HEK293 (cell line): Measurements from ENCODE around the gene CD47.

ENCODE experiments used
- CTCF ChIA-PET: fragments of 350-600 bp; formaldehyde crosslinking; extraction: SDS; loops from one replicate; lab custom pipeline; 2021; ENCODE audit warnings: antibody characterized with exemption; lab: Yijun Ruan, JAX
- POLR2A ChIA-PET: fragments of 300-600 bp; formaldehyde crosslinking; extraction: SDS; loops from one replicate; lab custom pipeline; 2020; ENCODE audit warnings: antibody characterized with exemption, inconsistent platforms; lab: Yijun Ruan, JAX
- H3K27ac ChIP-seq: fragments of 200-500 bp; sonication (Bioruptor generic); 2 replicates; pipeline ENCODE4 v1.5.1; 2014; ENCODE audit warnings: low read depth, low read length, control low read depth, inconsistent platforms; ENCODE audit errors: extremely low read depth
- H3K36me3 ChIP-seq, 2 experiments: fragments of 200-500 bp in 1 of 2; sonication (Bioruptor generic) in 1 of 2; 1 replicate in 1 of 2; 2 replicates in 1 of 2; pipeline ENCODE4 v1.5.1; 2014 to 2017; ENCODE audit warnings: inconsistent platforms in 2 of 2, low read length in 2 of 2; ENCODE audit not compliant: control insufficient read depth in 2 of 2, insufficient read depth in 1 of 2
- H3K4me1 ChIP-seq: fragments of 200-500 bp; sonication (Bioruptor generic); 2 replicates; pipeline ENCODE4 v1.5.1; 2014; ENCODE audit warnings: mild to moderate bottlenecking, low read length, inconsistent platforms; ENCODE audit not compliant: control insufficient read depth, insufficient read depth
- H3K4me3 ChIP-seq: 2 replicates; pipeline ENCODE4 v1.5.1; 2011; ENCODE audit warnings: low read depth, mild to moderate bottlenecking, control low read depth, low read length, moderate library complexity
- H3K9me3 ChIP-seq: fragments of 200-500 bp; sonication (Bioruptor generic); 2 replicates; pipeline ENCODE4 v1.5.1; 2014; ENCODE audit warnings: low read depth, low read length, inconsistent platforms; ENCODE audit not compliant: control insufficient read depth, insufficient read depth
- GFI1B ChIP-seq: fragments of 450-650 bp; formaldehyde crosslinking; IDR thresholded peaks from 2 replicates; pipeline ENCODE4 v1.5.1; 2016; ENCODE audit warnings: missing biosample characterization, missing genetic modification characterization
- GLIS1 ChIP-seq: fragments of 450-650 bp; formaldehyde crosslinking; IDR thresholded peaks from 2 replicates; pipeline ENCODE4 v1.5.1; 2016; ENCODE audit warnings: missing biosample characterization, missing genetic modification characterization
- IKZF3 ChIP-seq: fragments of 450-650 bp; IDR thresholded peaks from 2 replicates; pipeline ENCODE4 v1.5.0; 2018; ENCODE audit warnings: missing biosample characterization, mild to moderate bottlenecking, missing genetic modification characterization, moderate library complexity
- SCRT2 ChIP-seq: fragments of 450-650 bp; formaldehyde crosslinking; IDR thresholded peaks from 2 replicates; pipeline ENCODE4 v1.5.1; 2016; ENCODE audit warnings: missing biosample characterization, missing genetic modification characterization
- YY2 ChIP-seq: fragments of 450-650 bp; formaldehyde crosslinking; IDR thresholded peaks from 2 replicates; pipeline ENCODE4 v1.5.1; 2016; ENCODE audit warnings: missing biosample characterization, missing genetic modification characterization
- ZBTB7A ChIP-seq: fragments of 450-650 bp; formaldehyde crosslinking; IDR thresholded peaks from 2 replicates; pipeline ENCODE4 v1.5.1; 2016; ENCODE audit warnings: low read depth, missing biosample characterization, missing genetic modification characterization
- ZNF169 ChIP-seq: fragments of 450-650 bp; formaldehyde crosslinking; IDR thresholded peaks from 2 replicates; pipeline ENCODE4 v1.5.1; 2016; ENCODE audit warnings: missing biosample characterization, missing genetic modification characterization
- ZNF174 ChIP-seq: fragments of 450-650 bp; formaldehyde crosslinking; IDR thresholded peaks from 2 replicates; pipeline ENCODE4 v1.5.0; 2017; ENCODE audit warnings: missing biosample characterization, mild to moderate bottlenecking, missing genetic modification characterization
- ZNF19 ChIP-seq: fragments of 450-650 bp; formaldehyde crosslinking; IDR thresholded peaks from 2 replicates; pipeline ENCODE4; 2016; ENCODE audit warnings: missing biosample characterization, missing genetic modification characterization, low read depth
- ZNF211 ChIP-seq: fragments of 450-650 bp; formaldehyde crosslinking; IDR thresholded peaks from 2 replicates; pipeline ENCODE4 v1.5.1; 2016; ENCODE audit warnings: low read depth, missing biosample characterization, missing genetic modification characterization
- ZNF350 ChIP-seq: fragments of 450-650 bp; formaldehyde crosslinking; IDR thresholded peaks from 2 replicates; pipeline ENCODE4 v1.5.0; 2017; ENCODE audit warnings: missing biosample characterization, mild to moderate bottlenecking, missing genetic modification characterization
- ZNF394 ChIP-seq: fragments of 450-650 bp; formaldehyde crosslinking; IDR thresholded peaks from 2 replicates; pipeline ENCODE4 v1.5.1; 2016; ENCODE audit warnings: missing biosample characterization, missing genetic modification characterization, mild to moderate bottlenecking, moderate library complexity, borderline replicate concordance
- ZNF501 ChIP-seq: fragments of 450-650 bp; formaldehyde crosslinking; IDR thresholded peaks from 2 replicates; pipeline ENCODE4 v1.5.1; 2016; ENCODE audit warnings: missing biosample characterization, missing genetic modification characterization
- ZNF560 ChIP-seq: fragments of 450-650 bp; formaldehyde crosslinking; IDR thresholded peaks from 2 replicates; pipeline ENCODE4 v1.5.1; 2017; ENCODE audit warnings: missing biosample characterization, missing genetic modification characterization, borderline replicate concordance
- ZSCAN16 ChIP-seq: fragments of 450-650 bp; formaldehyde crosslinking; IDR thresholded peaks from 2 replicates; pipeline ENCODE4 v1.5.1; 2016; ENCODE audit warnings: missing biosample characterization, missing genetic modification characterization
- TF ChIP-seq, protein P1 (sequence below): fragments of 450-650 bp; formaldehyde crosslinking; IDR thresholded peaks from 2 replicates; pipeline ENCODE4 v1.5.1; 2016; ENCODE audit warnings: missing biosample characterization, missing genetic modification characterization
- TF ChIP-seq, protein P2 (sequence below): fragments of 450-650 bp; formaldehyde crosslinking; IDR thresholded peaks from 2 replicates; pipeline ENCODE4 v1.5.1; 2016; ENCODE audit warnings: missing biosample characterization, missing genetic modification characterization
- TF ChIP-seq, protein P3 (sequence below): fragments of 450-650 bp; IDR thresholded peaks from 2 replicates; pipeline ENCODE4 v1.5.1; 2018; ENCODE audit warnings: missing biosample characterization, missing genetic modification characterization
- TF ChIP-seq, protein P4 (sequence below): fragments of 450-650 bp; formaldehyde crosslinking; IDR thresholded peaks from 2 replicates; pipeline ENCODE4 v1.5.1; 2016; ENCODE audit warnings: missing biosample characterization, missing genetic modification characterization, borderline replicate concordance

The CD47 gene

DNA sequence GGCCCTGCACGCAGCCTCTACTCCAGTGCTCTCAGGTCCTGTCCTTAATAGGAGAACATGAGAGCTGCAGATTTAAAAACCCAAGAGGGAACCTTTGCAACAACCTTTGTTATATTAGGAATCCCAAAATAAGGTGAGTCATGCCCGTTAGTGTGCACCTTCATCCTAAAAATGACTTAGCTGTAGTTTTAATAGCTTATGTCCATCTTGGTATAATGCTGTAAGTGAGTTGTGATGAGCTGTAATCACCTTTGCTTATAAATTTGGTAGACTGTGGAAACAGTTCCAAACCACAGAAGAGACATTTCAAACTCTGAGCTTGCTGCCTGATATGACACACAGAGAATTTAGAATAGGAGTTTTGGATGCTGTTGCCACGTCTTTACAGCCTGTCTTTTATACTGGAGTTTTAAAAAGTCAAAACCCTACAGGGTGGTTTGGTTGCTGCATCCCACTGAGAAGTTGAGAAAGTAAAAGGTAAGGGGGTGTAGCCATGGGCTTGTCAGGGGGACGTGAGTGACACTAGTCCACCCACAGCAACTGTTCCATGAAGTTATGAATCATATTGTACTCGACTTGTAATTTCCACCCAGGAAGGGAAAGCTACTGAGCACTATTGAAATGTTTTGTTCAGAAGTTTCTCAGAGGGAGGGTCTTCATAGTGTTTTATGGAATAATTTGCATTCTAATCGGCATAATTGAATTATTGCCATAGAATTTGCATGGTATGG is 27.4 kb upstream of the CD47 start:
- POLR2A ChIA-PET = no interaction called here
- TF ChIP-seq ZNF394 (tag by site-specific recombination) (no peak), GFI1B (tag by site-specific recombination) (no peak), ZSCAN16 (tag by site-specific recombination) (no peak), ZNF350 (tag by site-specific recombination) (no peak), ZNF501 (tag by site-specific recombination) (no peak), ZNF169 (tag by site-specific recombination) (no peak), ZNF560 (no peak), SCRT2 (tag by site-specific recombination) (no peak), GLIS1 (tag by site-specific recombination) (no peak), IKZF3 (no peak), ZBTB7A (no peak), ZNF19 (tag by site-specific recombination) (no peak), YY2 (tag by site-specific recombination) (no peak), ZNF211 (tag by site-specific recombination) (no peak), ZNF174 (tag by site-specific recombination) (no peak)
- TF ChIP-seq, protein P1, sequence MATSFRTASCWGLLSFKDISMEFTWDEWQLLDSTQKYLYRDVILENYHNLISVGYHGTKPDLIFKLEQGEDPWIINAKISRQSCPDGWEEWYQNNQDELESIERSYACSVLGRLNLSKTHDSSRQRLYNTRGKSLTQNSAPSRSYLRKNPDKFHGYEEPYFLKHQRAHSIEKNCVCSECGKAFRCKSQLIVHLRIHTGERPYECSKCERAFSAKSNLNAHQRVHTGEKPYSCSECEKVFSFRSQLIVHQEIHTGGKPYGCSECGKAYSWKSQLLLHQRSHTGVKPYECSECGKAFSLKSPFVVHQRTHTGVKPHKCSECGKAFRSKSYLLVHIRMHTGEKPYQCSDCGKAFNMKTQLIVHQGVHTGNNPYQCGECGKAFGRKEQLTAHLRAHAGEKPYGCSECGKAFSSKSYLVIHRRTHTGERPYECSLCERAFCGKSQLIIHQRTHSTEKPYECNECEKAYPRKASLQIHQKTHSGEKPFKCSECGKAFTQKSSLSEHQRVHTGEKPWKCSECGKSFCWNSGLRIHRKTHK (tag by site-specific recombination) = no peak
- TF ChIP-seq, protein P2, sequence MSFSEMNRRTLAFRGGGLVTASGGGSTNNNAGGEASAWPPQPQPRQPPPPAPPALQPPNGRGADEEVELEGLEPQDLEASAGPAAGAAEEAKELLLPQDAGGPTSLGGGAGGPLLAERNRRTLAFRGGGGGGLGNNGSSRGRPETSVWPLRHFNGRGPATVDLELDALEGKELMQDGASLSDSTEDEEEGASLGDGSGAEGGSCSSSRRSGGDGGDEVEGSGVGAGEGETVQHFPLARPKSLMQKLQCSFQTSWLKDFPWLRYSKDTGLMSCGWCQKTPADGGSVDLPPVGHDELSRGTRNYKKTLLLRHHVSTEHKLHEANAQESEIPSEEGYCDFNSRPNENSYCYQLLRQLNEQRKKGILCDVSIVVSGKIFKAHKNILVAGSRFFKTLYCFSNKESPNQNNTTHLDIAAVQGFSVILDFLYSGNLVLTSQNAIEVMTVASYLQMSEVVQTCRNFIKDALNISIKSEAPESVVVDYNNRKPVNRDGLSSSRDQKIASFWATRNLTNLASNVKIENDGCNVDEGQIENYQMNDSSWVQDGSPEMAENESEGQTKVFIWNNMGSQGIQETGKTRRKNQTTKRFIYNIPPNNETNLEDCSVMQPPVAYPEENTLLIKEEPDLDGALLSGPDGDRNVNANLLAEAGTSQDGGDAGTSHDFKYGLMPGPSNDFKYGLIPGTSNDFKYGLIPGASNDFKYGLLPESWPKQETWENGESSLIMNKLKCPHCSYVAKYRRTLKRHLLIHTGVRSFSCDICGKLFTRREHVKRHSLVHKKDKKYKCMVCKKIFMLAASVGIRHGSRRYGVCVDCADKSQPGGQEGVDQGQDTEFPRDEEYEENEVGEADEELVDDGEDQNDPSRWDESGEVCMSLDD (tag by site-specific recombination) = no peak
- TF ChIP-seq, protein P3, sequence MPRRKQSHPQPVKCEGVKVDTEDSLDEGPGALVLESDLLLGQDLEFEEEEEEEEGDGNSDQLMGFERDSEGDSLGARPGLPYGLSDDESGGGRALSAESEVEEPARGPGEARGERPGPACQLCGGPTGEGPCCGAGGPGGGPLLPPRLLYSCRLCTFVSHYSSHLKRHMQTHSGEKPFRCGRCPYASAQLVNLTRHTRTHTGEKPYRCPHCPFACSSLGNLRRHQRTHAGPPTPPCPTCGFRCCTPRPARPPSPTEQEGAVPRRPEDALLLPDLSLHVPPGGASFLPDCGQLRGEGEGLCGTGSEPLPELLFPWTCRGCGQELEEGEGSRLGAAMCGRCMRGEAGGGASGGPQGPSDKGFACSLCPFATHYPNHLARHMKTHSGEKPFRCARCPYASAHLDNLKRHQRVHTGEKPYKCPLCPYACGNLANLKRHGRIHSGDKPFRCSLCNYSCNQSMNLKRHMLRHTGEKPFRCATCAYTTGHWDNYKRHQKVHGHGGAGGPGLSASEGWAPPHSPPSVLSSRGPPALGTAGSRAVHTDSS (tag by site-specific recombination) = no peak
- TF ChIP-seq, protein P4, sequence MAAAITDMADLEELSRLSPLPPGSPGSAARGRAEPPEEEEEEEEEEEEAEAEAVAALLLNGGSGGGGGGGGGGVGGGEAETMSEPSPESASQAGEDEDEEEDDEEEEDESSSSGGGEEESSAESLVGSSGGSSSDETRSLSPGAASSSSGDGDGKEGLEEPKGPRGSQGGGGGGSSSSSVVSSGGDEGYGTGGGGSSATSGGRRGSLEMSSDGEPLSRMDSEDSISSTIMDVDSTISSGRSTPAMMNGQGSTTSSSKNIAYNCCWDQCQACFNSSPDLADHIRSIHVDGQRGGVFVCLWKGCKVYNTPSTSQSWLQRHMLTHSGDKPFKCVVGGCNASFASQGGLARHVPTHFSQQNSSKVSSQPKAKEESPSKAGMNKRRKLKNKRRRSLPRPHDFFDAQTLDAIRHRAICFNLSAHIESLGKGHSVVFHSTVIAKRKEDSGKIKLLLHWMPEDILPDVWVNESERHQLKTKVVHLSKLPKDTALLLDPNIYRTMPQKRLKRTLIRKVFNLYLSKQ = no peak
- TF ChIP-seq, all 188 proteins: peak for 0
- H3K4me3 ChIP-seq = no peak overlapping the region
- CTCF ChIA-PET = no interaction called here
- no peak overlapping the region for H3K27ac ChIP-seq
- no peaks in the 10 kb centered on the region for H3K9me3 ChIP-seq
- H3K4me1 ChIP-seq = no peaks in the 10 kb centered on the region
- H3K36me3 ChIP-seq = no peaks in the 10 kb centered on the region
